DOHH2 (cell line): ENCODE data around the gene HCN2.

Source experiments
- H3F3A ChIP-seq: fragments of 200-600 bp; sonication (generic), shearing (Covaris generic); 2 replicates; pipeline ENCODE4 v1.6.0; 2016; ENCODE audit warnings: antibody characterized with exemption, mild to moderate bottlenecking; ENCODE audit not compliant: control insufficient read depth, insufficient read depth
- H3K27ac ChIP-seq: fragments of 200-600 bp; sonication (generic); 2 replicates; pipeline ENCODE4 v1.5.1; 2014; ENCODE audit warnings: low read depth, mild to moderate bottlenecking, low read length, moderate library complexity
- H3K27me3 ChIP-seq: fragments of 200-600 bp; sonication (generic); 2 replicates; pipeline ENCODE4 v1.6.1; 2014; ENCODE audit warnings: mild to moderate bottlenecking, low read length, mixed read lengths; ENCODE audit not compliant: control insufficient read depth
- H3K36me3 ChIP-seq: fragments of 200-600 bp; sonication (generic); 2 replicates; pipeline ENCODE4 v1.6.1; 2014; ENCODE audit warnings: mild to moderate bottlenecking, low read length, moderate library complexity, mixed read lengths; ENCODE audit not compliant: control insufficient read depth
- H3K4me1 ChIP-seq: fragments of 200-600 bp; sonication (generic); 2 replicates; pipeline ENCODE4 v1.6.1; 2014; ENCODE audit warnings: mild to moderate bottlenecking, low read length, mixed read lengths; ENCODE audit not compliant: control insufficient read depth
- H3K4me2 ChIP-seq: fragments of 200-600 bp; sonication (generic); 2 replicates; pipeline ENCODE4 v1.6.0; 2014; ENCODE audit warnings: mild to moderate bottlenecking, low read length, moderate library complexity
- H3K4me3 ChIP-seq: fragments of 200-600 bp; sonication (generic); 2 replicates; pipeline ENCODE4 v1.5.1; 2014; ENCODE audit warnings: mild to moderate bottlenecking, low read length, mixed read lengths
- H3K79me2 ChIP-seq: fragments of 200-600 bp; sonication (generic); 2 replicates; pipeline ENCODE4 v1.6.1; 2014; ENCODE audit warnings: mild to moderate bottlenecking, low read length, mixed read lengths; ENCODE audit not compliant: control insufficient read depth
- H3K9me2 ChIP-seq: fragments of 200-600 bp; sonication (generic); replicated peaks from 2 replicates; pipeline ENCODE4 v1.6.1; 2014; ENCODE audit warnings: mild to moderate bottlenecking, low read length, mixed read lengths; ENCODE audit not compliant: control insufficient read depth
- H3K9me3 ChIP-seq: fragments of 200-600 bp; sonication (generic); 2 replicates; pipeline ENCODE4 v1.6.1; 2014; ENCODE audit warnings: antibody characterized with exemption, low read length, mixed read lengths; ENCODE audit not compliant: control insufficient read depth, insufficient read depth
- H4K20me1 ChIP-seq: fragments of 200-600 bp; sonication (generic); 2 replicates; pipeline ENCODE4 v1.6.0; 2014; ENCODE audit warnings: low read depth, mild to moderate bottlenecking, antibody characterized with exemption, low read length, moderate library complexity; ENCODE audit not compliant: control insufficient read depth, insufficient read depth
- EZH2phosphoT487 ChIP-seq: fragments of 200-600 bp; sonication (generic); IDR thresholded peaks from 2 replicates; pipeline ENCODE4 v1.6.1; 2017; ENCODE audit warnings: borderline replicate concordance, mild to moderate bottlenecking, antibody characterized with exemption, low read length, moderate library complexity, mixed read lengths
- TF ChIP-seq, protein P1 (sequence below): fragments of 200-600 bp; sonication (generic); IDR thresholded peaks from one replicate; pipeline ENCODE4 v1.5.1; 2014; ENCODE audit warnings: antibody characterized with exemption, mild to moderate bottlenecking, low read depth, low read length; ENCODE audit not compliant: poor library complexity, severe bottlenecking

The HCN2 gene

DNA sequence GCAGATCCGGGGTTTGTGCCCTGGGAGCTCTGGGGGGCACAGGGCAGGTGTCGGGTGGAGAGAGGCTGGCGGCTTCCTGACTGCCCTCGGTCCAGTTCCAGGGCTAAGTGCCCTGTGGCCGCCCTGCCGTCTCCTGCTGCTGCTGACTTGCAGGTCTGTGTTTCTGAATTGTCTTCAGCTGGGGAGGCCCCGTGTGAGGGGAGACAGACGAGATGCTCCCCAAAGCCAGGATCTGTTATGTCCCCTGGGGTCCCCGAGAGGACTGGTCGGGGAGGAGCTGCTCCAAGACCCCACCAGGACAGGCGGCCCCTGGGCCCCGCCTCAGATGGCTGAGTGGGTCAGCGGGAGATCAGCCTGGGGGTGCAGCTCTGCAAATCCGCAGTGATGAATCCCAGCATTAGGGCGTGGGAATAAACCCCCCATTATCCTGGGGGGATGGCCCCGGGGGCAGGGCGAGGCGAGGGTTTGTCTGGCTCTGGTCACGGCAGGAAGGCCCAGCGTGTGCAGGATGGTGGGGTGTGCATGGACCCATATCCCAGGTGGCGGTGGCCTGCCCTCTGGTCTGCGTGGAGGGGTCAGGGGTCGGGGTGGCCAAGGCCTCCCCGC is 4.7 kb downstream of the HCN2 start:
- H3K4me3 ChIP-seq, result no peak overlapping the region
- H3K4me2 ChIP-seq, result no peak overlapping the region
- peaks cover 4% of the 10 kb centered on the region for H3K27me3 ChIP-seq
- no peak overlapping the region for H3K27ac ChIP-seq
- H3K36me3 ChIP-seq, result no peaks in the 10 kb centered on the region
- no peaks in the 10 kb centered on the region for H3K79me2 ChIP-seq
- H3K9me3 ChIP-seq, result no peaks in the 10 kb centered on the region
- no peaks in the 10 kb centered on the region for H3F3A ChIP-seq
- no peak for TF ChIP-seq EZH2phosphoT487
- TF ChIP-seq, protein P1, sequence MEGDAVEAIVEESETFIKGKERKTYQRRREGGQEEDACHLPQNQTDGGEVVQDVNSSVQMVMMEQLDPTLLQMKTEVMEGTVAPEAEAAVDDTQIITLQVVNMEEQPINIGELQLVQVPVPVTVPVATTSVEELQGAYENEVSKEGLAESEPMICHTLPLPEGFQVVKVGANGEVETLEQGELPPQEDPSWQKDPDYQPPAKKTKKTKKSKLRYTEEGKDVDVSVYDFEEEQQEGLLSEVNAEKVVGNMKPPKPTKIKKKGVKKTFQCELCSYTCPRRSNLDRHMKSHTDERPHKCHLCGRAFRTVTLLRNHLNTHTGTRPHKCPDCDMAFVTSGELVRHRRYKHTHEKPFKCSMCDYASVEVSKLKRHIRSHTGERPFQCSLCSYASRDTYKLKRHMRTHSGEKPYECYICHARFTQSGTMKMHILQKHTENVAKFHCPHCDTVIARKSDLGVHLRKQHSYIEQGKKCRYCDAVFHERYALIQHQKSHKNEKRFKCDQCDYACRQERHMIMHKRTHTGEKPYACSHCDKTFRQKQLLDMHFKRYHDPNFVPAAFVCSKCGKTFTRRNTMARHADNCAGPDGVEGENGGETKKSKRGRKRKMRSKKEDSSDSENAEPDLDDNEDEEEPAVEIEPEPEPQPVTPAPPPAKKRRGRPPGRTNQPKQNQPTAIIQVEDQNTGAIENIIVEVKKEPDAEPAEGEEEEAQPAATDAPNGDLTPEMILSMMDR, result no peak
- no peaks in the 10 kb centered on the region for H3K9me2 ChIP-seq
- H3K4me1 ChIP-seq, result no peaks in the 10 kb centered on the region
- H4K20me1 ChIP-seq, result 0 out of 2 replicates have a peak, but pooled peaks cover 3% of the 10 kb centered on the region

DNA sequence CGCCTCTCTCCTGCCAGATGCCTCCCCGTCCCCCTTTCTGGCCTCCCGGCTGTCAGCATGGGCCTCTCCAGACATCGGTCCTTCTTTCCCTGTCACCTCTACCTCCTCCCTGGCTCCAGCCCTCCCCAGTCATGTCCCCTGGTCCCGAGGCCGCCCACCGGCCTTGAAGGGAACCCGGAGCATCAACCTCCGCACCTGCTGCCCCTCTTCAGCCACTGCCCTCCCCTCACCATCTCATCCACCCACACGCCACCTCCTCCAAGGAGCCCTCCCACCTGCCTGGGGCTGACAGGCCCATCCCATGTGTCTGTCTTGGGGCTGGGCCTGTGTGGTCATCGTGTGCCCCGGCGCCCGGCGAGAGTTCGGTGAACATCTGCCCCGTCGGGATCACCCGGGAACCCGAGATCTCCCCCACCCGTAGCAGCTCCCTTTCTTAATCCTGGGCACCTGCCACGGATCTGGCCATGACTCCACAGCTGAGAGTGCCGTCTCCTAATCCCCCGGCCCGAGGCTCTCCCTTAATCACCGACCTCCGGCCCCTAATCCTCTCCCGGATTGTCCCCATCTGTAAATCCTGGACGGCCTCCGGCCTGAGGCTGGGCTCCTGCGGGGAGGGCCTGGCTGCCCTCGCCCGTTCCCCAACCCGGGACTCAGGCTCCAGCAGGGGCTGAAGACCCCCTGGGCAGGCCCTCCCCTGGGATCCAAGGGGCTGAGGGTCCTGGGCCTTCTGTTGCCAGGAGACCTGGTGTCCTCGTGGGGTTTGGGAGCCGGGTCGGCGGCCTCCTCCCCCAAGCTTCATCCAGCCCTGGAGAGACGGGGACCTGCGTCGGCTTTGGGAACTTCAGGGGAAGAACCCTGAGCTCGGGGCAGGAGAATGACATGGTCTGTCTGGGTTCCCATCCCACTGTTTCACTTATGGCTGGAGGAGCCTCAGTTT is 5.9 kb downstream of the HCN2 start:
- H3K36me3 ChIP-seq, result no peaks in the 10 kb centered on the region
- no peaks in the 10 kb centered on the region for H3K4me1 ChIP-seq
- H3K9me2 ChIP-seq, result no peaks in the 10 kb centered on the region
- H3K4me3 ChIP-seq, result no peak overlapping the region
- no peak overlapping the region for H3K27ac ChIP-seq
- peaks cover 4% of the 10 kb centered on the region for H3K27me3 ChIP-seq
- H4K20me1 ChIP-seq, result 0 out of 2 replicates have a peak, but pooled peaks cover 3% of the 10 kb centered on the region
- no peaks in the 10 kb centered on the region for H3F3A ChIP-seq
- H3K9me3 ChIP-seq, result no peaks in the 10 kb centered on the region
- no peak for TF ChIP-seq EZH2phosphoT487
- TF ChIP-seq, protein P1, result no peak
- no peak overlapping the region for H3K4me2 ChIP-seq
- no peaks in the 10 kb centered on the region for H3K79me2 ChIP-seq

DNA sequence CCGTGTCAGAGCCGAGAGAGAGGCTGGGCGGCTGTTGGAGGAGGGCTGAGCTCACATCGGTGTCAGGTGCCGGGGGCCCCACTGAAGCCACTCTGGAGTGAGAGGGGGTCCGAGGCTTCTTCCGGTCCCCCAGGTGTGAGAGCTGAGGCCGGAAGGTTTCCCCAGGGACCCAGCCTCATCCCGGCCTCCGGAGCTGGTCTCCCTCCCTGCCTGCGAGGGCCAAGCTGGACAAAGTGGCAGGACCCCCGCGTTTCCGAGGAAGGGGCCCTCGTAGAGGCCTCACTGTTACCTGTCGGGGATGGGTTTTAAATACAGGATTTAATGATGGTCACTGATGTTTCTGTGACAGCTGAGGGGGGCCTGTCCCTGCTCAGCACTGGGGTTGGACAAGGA is 6.6 kb downstream of the HCN2 start:
- TF ChIP-seq, protein P1, result no peak
- no peak for TF ChIP-seq EZH2phosphoT487
- no peaks in the 10 kb centered on the region for H3K36me3 ChIP-seq
- no peaks in the 10 kb centered on the region for H3K9me2 ChIP-seq
- no peaks in the 10 kb centered on the region for H3K9me3 ChIP-seq
- no peak overlapping the region for H3K4me3 ChIP-seq
- peaks cover 1% of the 10 kb centered on the region for H3K27me3 ChIP-seq
- H4K20me1 ChIP-seq, result 0 out of 2 replicates have a peak, but pooled peaks cover under 1% of the 10 kb centered on the region
- no peaks in the 10 kb centered on the region for H3K79me2 ChIP-seq
- no peaks in the 10 kb centered on the region for H3F3A ChIP-seq
- no peak overlapping the region for H3K27ac ChIP-seq
- H3K4me1 ChIP-seq, result no peaks in the 10 kb centered on the region
- H3K4me2 ChIP-seq, result no peak overlapping the region
